HG02610 (cell line): ENCODE data around the gene NINJ1.
A peak's percentile ranks its signal among the peaks of the same experiment; 100 is the strongest.
"Not testable (repeated sequence)": the region's sequence is repeated elsewhere in the genome, so short reads cannot be mapped to it uniquely, and the experiment has no call there.

ENCODE experiments used
- ATAC-seq: cut with Tn5 transposase; IDR thresholded peaks from one replicate; pipeline ENCODE4 v1.9.1; 2021; ENCODE audit warnings: mild to moderate bottlenecking, moderate library complexity; ENCODE audit not compliant: unreplicated experiment

Gene NINJ1

DNA sequence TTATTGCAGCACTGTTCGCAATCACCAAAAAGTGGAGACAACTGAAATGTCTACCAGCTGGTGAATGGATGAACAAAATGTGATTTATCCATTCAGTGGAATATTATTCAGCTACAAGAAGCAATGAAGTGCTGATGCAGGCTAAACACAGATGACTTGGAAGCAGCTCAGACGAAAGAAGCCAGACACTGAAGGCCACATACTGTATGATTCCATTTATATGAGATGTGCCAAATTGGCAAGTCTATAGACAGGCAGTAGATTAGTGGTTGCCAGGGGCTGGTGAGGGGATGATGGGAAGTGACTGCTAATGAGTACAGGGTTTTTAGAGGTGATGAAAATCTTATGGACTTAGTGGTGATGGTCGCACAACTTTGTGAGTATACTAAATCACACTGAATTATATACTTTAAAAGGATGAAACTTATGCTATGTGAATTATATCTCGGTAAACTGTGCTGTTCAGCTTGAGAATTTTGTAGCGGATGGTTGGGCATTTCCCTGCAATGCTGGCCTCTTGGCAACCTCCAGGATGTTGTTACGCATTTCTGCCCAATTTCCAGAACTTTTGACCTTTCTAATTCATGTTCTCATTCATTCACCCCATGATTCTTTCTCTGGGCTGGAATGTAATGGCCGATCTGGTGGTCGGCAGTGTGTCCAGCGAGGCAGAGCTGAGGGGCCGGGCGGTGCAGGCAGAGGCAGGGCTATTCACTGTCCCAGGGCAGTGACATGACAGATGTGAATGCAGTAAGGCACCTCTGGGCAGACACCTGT, 27.9 kb upstream of the NINJ1 start:
- no peak for ATAC-seq

DNA sequence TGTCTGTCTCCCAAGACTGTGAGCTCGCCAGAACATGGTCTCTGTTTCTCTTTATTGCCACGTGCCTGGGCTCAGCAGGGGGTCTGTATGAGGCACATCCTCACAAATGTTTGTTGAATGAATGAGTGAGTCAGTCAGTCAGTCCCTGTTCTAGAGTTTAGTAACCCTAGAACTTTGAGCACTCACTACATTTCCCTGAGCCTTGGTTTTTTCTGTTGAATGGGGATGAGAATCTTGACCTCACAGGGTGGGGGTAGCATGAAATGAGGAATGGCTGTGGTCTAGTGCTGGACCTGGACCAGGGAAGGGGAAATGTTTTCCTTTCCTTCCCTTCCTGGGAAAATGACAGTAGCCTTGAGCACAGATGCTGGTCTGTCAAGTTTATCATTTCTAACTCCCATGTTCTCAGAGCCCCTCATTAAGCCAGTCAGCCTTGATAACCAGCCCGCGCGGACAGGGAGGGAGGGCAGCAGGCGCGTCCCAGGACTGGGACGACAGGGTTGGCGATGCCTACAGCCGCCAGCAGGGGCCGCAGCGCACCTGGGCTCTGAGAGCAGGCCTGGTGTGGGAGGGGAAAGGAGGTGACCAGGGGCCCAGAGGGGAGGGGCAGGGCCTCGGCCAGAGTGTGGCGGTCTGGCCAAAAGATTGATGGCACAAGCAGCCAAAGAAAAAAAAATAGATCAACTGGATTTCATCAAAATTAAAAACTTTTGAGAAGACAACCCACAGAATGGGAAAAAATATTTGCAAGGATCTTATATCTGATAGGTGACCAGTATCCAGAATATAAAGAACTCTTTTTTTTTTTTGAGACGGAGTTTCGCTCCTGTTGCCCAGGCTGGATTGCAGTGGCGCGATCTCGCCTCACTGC, 25.8 kb upstream of the NINJ1 start:
- peak; percentile 81 for ATAC-seq

DNA sequence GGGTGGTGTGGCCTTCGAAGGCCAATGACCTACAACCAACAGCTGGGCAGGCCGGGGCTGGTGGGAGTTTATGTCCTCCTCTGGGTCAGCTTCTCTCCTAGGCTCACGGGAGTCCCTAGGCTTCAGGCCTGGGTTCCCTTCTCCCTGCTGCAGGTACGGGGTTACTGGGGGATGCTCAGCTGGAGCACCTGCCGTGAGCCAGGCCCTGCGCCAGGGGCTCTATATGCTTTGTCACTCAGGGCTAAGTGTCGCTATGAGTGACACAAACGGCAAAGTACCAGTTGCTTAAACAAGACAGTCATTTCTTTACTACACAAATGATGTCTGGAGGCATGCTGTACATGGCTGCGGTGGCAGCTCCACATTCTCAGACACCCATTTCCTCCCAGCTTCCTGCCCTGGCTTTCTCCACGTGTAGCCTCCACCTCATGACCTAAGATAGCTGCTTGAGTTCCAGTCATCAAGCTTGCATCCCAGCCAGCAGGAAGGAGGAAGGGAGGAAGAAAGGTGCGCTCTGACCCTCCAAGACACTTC, 22.5 kb upstream of the NINJ1 start:
- ATAC-seq: peak; percentile 76

DNA sequence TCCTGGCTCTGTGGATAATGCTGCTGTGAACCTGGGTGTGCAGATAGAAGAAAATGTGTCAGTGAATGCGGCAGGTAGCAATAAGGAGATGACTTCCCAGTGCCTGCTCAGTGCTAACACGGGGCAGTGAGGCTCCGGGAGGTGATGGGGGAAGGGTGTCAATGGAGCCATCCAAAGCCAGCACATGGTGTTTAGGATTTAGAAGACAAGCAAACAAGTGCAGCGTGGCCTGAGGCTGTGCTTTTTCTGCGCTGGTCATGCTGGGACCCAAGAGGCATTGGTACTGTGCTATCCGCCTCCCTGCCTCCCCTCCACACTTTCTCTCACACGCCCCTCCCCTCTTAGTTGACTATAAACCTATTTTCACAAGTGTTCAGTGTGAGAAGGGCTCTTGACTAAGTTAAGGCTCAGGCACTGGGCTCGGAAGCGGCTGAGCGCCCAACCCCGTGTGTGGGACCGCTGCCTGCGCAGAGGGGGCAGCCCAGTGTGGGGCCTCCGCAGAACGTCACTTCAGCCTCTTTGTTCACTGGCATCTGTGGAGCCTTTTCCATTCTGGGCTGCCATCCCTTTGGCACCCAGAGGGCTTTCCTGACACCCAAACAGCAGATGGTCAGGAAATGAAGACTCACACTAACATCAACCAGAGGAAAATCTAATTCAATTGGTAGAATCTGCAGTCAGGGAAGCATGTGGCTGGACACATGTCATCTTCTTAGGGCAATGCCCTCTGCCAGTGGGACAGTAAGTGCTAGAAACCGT, 21.8 kb upstream of the NINJ1 start:
- ATAC-seq: no peak

DNA sequence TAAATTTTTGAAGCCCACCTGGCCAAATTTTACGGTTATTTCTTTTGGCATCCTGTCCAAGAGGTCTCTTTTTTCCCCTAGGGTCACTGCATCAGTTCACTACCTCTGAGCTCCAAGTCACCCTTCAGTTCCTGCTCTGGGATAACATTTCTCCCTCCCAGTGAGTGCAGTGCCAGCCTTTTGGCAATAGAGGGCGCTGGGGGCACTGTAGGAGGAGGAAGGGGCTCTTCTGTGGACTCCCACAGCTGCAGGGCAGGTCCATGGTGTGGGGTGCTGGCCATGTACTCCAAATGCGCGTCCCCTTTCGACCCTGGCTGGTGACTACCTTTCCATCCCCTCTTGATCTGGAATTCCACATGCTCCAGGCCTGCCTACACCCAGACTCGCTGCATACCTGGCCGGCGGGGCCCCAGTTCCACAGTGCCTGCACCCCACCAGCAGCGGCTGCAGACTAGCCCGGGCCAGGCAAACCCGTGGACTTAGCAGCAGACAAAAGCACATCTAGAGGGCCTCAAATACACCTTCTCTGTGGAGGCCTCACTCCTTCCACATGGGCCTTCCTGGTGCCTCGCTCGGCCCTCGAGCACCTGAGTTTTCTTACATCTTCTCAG, 20.3 kb upstream of the NINJ1 start:
- ATAC-seq: no peak

DNA sequence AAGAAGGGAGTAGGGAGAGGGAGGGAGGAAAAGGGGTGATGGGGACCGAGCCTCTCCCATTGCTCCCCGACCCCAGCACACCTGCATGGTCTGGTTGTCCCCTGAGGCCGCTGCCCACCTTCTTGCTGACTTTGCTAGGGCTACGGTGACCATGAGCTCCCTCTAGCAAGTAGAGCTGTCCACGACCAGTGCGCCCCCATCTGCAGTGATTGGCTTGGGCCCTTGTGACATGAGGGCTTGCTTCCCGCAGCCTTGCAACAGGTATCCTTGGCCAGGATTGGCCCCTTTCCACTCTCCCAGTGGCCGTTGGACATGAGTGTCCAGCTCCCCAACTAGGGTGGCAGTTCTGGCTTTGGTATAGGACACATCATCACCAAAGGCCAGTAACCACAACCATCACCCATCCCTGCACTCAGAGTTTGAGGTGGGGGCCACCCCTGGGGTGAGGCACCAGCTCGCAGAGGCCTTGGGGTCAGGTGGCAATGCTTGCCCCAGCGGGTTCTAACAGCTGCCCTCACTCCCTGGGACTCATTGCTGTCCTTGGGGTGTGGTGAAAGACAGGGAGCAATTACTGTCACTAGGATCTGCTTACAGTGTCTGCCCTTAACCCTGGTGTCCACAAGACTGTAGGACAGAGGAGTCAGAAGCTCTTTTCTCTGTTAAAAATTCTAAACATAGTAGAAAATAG, 17.2 kb upstream of the NINJ1 start:
- ATAC-seq: no peak

DNA sequence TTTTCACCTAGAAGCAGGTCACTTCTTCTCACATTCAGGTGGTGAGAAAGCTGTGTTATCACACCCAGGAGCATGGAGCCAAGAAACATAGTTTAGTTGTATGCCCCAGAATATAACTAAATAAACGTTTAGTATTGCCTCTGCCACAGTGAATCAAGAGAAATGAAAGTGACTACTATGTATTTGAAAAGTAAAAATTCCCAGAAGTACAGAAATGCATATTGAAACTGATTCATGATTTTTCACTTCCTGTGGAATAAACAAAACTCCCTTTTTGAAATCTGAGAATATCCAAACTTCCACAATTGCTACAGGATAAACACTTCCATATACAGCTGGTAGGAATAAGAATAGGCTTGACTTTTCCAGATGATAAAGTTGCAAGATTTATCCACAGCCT, 15.3 kb upstream of the NINJ1 start:
- ATAC-seq: no peak

DNA sequence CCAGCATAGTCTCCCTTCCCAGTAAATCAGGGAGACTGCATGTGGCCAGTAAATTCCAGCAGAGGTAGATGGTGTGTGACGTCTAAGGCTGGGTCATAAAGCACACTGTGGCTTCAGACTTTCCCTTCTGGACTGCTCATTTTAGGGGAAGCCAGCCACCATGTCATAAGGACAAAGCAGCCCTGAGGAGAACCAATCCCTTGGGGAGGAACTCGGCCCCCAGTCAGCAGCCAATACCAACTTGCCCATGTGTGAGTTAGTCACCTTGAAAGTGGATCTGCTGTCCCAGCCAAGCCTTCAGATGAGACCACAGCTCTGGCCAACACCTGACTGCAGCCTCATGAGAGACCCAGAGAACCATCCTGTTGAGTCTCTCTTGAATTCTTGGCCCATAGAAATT, 14.7 kb upstream of the NINJ1 start:
- no peak for ATAC-seq

DNA sequence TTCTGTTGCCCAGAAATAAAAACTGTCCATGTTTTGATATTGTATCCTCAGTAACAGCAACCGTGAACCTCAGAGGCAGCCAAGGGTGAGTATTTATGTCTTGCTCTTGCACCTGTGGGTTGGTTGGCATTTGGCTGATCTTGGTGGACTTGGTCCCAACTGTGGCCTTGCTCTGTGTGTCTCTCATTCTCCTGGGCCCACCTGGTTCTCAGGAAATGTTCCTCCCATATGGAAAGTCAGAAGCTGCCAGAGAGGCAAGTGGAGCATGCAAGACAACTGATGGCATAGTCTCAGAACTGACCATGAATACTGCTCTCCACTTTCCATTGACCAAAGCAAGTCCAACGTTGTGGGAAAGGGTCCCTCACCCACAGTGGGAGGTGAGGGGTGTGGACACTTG, 13.6 kb upstream of the NINJ1 start:
- ATAC-seq: no peak

DNA sequence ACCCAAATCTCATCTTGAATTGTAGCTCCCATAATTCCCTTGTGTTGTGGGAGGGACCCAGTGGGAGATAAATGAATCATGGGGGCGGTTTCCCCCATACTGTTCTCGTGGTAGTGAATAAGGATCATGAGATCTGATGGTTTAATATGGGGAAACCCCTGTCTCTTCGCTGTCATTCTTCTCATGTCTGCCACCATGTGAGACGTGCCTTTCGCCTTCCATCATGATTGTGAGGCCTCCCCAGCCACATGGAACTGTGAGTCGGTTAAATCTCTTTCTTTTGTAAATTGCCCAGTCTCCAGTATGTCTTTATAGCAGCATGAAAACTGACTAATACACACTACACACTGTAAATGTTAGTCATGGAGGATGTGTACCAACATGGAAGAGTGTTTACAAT, 12.6 kb upstream of the NINJ1 start:
- ATAC-seq: not testable (repeated sequence)

DNA sequence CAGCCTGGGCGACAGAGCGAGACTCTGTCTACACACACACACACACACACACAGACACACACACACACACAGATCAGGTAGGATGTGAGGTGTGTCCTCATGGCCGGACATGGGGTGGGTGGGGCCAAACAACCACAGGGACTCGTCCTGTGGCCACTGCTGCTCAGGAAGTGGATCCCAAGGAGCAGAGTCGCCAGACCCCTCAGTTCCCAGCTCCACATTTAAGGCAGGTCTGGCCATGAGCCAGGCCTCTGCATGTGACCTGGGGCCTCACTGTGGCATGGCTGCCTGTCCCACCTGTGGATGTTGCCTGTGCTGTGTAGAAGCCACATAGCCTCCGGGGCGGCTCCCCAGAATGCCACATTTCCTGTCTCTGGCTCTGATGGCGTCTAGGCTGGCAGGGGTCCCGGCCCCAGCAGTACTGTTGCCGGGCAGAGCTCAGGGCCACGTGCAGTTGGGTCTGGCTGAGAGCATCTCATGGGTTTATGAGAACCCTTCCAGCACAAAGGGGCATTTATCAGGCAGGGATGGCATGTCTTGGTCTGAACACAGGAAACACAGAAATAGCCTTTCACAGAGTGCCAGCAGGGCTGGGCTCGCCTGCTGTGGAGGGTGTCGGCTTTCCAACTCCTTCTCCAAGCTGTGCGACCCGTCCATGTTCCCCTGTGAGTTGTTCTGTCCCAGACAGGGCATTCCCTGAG, 9.9 kb upstream of the NINJ1 start:
- ATAC-seq: no peak

DNA sequence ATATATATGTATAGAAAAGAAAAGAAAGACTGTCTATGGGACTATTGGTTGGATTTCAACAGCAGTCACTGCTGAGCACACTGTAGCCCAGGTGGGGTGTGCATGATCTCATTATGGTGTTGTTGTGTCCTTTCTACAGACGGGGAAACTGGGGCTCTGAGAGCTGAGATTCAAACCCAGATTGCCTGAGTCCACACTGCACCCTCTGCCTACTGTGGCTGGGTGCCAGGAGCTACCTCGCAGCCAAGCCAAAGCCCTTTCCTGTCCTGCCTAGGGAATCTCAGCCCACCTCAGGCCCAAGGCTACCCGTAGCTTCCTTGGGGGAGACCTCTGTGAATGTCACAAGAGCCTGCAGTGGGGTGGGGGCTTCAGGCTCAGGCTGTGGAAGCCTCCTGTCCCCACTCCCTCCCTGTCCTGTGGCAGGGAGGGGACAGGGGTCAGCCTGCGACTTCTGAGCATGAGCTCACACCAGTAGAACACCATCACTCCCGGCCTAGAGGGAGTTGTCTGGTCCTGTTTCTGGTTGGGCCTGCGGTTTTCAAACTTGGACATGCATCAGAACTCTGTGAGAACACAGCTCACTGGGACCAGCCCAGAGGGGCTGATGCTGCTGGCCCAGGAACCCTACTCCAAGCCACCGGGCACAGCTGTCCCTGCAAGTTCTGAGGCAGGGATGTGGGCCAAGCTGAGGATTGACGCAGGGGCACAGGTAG, 7.9 kb upstream of the NINJ1 start:
- ATAC-seq: no peak

DNA sequence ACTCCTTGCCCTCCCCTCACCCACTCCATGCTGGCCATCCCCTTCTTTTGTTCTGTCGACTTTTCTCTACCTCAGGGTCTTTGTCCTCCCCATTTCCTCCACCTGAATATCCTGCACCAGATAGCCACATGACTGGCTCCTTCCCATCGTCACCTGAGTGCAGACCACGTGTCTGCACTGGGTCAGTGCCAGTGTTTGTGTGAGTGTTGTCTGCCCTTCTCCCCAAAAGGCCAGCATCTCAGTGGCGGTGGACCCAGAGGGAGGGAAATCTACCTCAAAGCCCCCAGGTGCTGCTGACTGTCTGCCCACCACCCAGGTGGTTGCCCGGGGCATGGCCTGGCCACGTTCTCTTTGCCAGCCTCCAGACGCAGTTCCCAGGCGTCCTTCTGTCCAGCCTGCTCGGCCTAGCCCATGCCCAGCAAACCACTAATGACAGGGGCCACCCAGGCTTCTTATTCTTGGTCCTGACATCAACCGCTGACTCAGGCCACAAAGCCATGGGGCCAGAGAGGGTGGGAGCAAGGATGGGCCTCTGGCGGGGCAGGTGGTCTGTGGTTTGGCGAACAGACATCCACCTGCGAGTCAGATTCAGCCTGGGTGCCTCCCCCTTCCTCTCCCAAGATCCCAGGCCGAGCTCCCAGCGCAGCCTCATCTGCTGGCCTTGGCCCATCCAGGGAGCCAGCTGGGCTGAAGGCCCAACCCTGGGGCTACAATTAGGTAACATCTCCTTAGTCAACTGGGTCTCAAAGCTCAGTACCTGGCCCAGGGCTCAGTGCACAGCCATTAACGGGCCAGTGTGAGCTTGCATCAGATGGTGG, 5.5 kb upstream of the NINJ1 start:
- no peak for ATAC-seq

DNA sequence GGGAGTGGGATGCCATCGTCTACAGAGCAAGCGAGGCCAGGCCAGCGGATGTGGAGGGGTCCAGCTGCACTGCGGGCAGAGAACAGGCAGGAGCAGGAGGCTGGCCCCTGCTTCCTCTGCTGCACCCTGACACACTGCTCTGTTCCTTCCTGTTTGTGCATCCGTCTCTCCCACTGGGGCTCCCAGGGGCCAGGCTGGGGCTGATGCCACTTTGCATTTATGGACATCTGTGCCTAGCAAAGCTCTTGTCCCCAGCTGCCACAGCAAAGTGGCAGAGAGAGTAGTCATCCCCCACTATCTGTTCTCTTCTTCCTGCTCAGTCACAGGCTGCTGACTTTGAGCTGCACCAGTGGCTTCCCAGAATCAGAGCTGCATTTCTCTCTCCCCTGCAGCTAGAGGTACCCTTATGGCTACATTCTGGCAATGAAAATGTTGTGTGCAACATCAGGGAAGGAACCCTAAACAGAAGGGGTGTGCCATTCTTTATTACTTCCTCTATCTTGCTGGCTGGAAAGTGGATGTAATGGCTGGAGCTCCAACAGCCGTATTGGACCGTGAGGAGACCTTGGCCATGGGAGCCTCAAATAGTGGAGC, 4.2 kb upstream of the NINJ1 start:
- ATAC-seq: no peak

DNA sequence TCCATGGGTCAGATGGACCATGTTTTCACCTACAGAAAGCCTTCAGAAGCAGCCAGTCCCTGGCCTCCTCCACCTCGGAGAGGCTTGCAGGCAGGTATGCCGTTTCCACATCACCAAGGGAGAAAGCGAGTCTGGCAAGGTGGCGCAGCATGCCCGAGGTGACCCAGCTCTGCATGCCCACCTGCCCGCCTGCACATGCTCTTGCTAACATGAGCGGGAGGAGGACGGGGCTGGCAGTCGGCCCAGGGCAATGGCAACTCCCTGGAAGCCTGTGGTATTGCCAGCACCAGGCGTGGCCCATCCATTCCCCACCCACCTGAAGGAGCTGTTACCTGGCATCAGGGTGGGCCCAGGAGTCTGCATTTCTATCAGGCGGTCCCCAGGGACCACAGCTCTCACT, 3.3 kb upstream of the NINJ1 start:
- ATAC-seq: no peak

DNA sequence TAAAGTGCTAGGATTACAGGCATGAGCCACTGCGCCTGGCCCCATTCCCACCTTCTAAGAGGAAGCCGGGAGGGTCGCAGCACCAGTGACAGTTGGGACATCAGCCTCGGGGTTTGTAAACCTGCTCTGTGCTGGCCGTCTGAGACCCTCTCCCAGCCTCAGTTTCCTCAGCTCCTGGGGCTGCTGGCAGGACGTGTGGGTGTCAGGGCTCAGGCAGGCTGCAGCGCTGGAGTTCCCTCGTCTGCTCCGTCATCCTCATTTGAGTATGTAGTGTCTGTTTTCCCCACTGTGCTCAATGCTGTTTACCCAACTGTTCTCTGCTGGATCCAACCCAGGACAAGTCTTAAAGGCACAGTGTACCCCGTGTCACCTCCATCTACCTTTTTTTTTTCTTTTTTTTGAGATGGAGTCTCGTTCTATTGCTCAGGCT, 2.0 kb upstream of the NINJ1 start:
- no peak for ATAC-seq

DNA sequence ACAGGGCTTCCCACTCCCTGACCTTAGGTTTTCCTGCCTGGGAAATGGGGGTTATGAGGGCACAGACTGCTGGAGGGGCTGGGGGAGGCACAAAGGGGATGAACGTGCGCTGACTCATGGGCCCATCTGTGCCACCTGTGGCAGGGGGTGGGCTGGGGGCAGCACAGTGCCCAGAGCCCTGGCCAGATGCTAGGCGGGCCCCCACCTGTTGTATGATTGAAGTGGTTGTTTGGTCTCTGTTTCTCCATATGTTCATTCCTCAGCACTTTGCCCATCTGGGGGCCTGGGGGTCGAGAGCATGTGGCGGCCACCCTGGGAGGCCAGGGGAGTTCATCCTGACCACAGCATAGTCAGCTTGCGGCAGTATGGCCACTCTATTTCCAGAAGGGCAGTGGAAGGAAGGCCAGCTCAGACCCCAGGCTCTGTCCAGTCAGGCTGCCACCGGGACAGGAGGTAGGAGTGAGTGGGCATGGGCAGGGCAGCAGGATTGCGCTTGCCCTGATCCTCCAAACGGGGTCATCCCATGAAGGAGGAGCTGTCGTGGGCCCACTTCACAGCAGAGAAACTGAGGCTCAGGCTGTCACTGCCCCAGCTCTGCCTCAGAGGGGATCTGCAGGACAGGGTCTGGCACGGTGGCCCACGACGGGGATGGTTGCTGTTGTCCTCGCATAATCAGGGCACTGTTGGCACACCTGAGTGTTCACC, 841 bp upstream of the NINJ1 start:
- ATAC-seq: no peak
